K562 (cell line): Measurements from ENCODE around the gene DNMT1. TPM values are rescaled to one million over a fixed set of nuclear protein-coding genes. Genes with fewer than 3 reads are reported as not detected.

Experiments
- ATAC-seq: fragments of 200-7000 bp; cut with Tn5 transposase; 3 replicates; pipeline ENCODE4 v1.9.1; 2020; ENCODE audit warnings: moderate library complexity
- BruUV-seq: library from RNA; stranded (reverse); fragments of 400-500 nt; replicated peaks from 2 replicates; lab custom pipeline; 2021; lab: Mats Ljungman, UMichigan
- CTCF ChIA-PET: fragments of 300-600 bp; formaldehyde crosslinking; extraction: SDS; loops from one replicate; lab custom pipeline; 2021; ENCODE audit warnings: low intra/inter-chr PET ratio; lab: Yijun Ruan, JAX
- POLR2A ChIA-PET: fragments of 300-600, 350-650 bp; sonication (Branson Sonifier 250); formaldehyde crosslinking; extraction: SDS; loops from one replicate; lab custom pipeline; 2021; ENCODE audit warnings: antibody characterized with exemption, inconsistent platforms; lab: Yijun Ruan, JAX
- DNase-seq, 4 experiments: peaks; one replicate each; pipeline versions ENCODE4 v3.0.0 to v3.0.0-alpha.2; 2011 to 2018; ENCODE audit warnings: low spot score in 3 of 4, mixed read lengths in 3 of 4; ENCODE audit errors: extremely low read depth in 1 of 4
- FAIRE-seq: peaks from 2 replicates; lab custom pipeline; 2011; peaks lifted over from hg19 to GRCh38; lab: Jason Lieb, UNC
- H2AFZ ChIP-seq: 2 replicates; pipeline ENCODE4 v1.6.0; 2011; ENCODE audit warnings: low read depth, low read length, control low read depth, inconsistent platforms
- H3K27ac ChIP-seq: fragments of 200-600 bp; 3 replicates; pipeline ENCODE4 v1.8.0; 2011; ENCODE audit warnings: low read depth, mild to moderate bottlenecking, control low read depth, inconsistent platforms, low read length, moderate library complexity, mixed read lengths; ENCODE audit errors: extremely low read depth
- H3K27me3 ChIP-seq, 2 experiments: fragments of 300-600 bp in 1 of 2; 2 replicates in 1 of 2; 3 replicates in 1 of 2; pipeline versions ENCODE4 v1.6.0 to v1.8.0; 2011; ENCODE audit warnings: inconsistent platforms in 2 of 2, low read length in 2 of 2, mild to moderate bottlenecking in 1 of 2, mixed read lengths in 1 of 2, moderate library complexity in 1 of 2; ENCODE audit not compliant: control insufficient read depth in 2 of 2, insufficient read depth in 2 of 2
- H3K36me3 ChIP-seq: fragments of 300-600 bp; 3 replicates; pipeline ENCODE4 v1.8.0; 2011; ENCODE audit warnings: mild to moderate bottlenecking, low read length, inconsistent platforms; ENCODE audit not compliant: control insufficient read depth, insufficient read depth
- H3K4me1 ChIP-seq, 2 experiments: fragments of 200-600 bp in 1 of 2; replicated peaks in 1 of 2; 2 replicates in 1 of 2; 3 replicates in 1 of 2; pipeline versions ENCODE4 v1.5.1 to v1.8.0; 2011; ENCODE audit warnings: inconsistent platforms in 2 of 2, low read length in 2 of 2, mild to moderate bottlenecking in 1 of 2, mixed read lengths in 1 of 2, moderate library complexity in 1 of 2; ENCODE audit not compliant: control insufficient read depth in 2 of 2, insufficient read depth in 2 of 2
- H3K4me2 ChIP-seq: 2 replicates; pipeline ENCODE4 v1.6.1; 2011; ENCODE audit warnings: low read length, control low read depth, inconsistent platforms, mixed read lengths; ENCODE audit not compliant: insufficient read depth
- H3K4me3 ChIP-seq: fragments of 200-600 bp; sonication (generic), shearing (Covaris generic); 2 replicates; pipeline ENCODE4 v1.5.1; 2016; ENCODE audit warnings: control low read depth, inconsistent platforms
- H3K79me2 ChIP-seq: fragments of 200-600 bp; 3 replicates; pipeline ENCODE4 v1.8.0; 2011; ENCODE audit warnings: low read length, inconsistent platforms; ENCODE audit not compliant: control insufficient read depth, insufficient read depth
- H3K9ac ChIP-seq, 2 experiments: 2 replicates each; pipeline versions ENCODE4 v1.6.0 to v1.6.1; 2011; ENCODE audit warnings: low read depth in 2 of 2, low read length in 2 of 2, control low read depth in 1 of 2, inconsistent platforms in 1 of 2, mild to moderate bottlenecking in 1 of 2, mixed read lengths in 1 of 2; ENCODE audit not compliant: insufficient read depth in 1 of 2
- H3K9me1 ChIP-seq: one replicate; pipeline ENCODE4 v1.6.0; 2011; ENCODE audit warnings: inconsistent platforms, mild to moderate bottlenecking, low read length, moderate library complexity; ENCODE audit not compliant: control insufficient read depth, insufficient read depth
- H3K9me3 ChIP-seq: replicated peaks from 2 replicates; pipeline ENCODE4 v1.5.1; 2011; ENCODE audit warnings: low read depth, low read length, inconsistent platforms; ENCODE audit not compliant: control insufficient read depth, insufficient read depth
- H4K20me1 ChIP-seq: replicated peaks from 2 replicates; pipeline ENCODE4 v1.6.1; 2011; ENCODE audit warnings: low read length, inconsistent platforms, mixed read lengths; ENCODE audit not compliant: control insufficient read depth, insufficient read depth
- BHLHE40 ChIP-seq: IDR thresholded peaks from 2 replicates; pipeline ENCODE4 v1.6.1; 2011; ENCODE audit warnings: low read length, improper control_type of control experiment
- RHOXF2B ChIP-seq: fragments of 250-450 bp; sonication (Bioruptor Pico); conservative IDR thresholded peaks from 2 replicates; pipeline ENCODE4 v1.5.1; 2021
- RUNX1 ChIP-seq: sonication (generic); IDR thresholded peaks from 2 replicates; pipeline ENCODE4 v1.6.1; 2016; ENCODE audit warnings: antibody characterized with exemption, low read depth
- SMAD3 ChIP-seq: fragments of 450-650 bp; formaldehyde crosslinking; conservative IDR thresholded peaks from 2 replicates; pipeline ENCODE4 v1.4.0; 2020; ENCODE audit warnings: mild to moderate bottlenecking
- TCFL5 ChIP-seq: fragments of 250-450 bp; sonication (Bioruptor Pico); conservative IDR thresholded peaks from 2 replicates; pipeline ENCODE4 v1.6.1; 2021; ENCODE audit warnings: mild to moderate bottlenecking, moderate library complexity, matching md5 sums
- ZNF23 ChIP-seq: fragments of 250-450 bp; sonication (Bioruptor Pico); IDR thresholded peaks from 2 replicates; pipeline ENCODE4 v1.4.0; 2020; ENCODE audit warnings: mild to moderate bottlenecking
- ZNF668 ChIP-seq: fragments of 250-450 bp; sonication (Bioruptor Pico); IDR thresholded peaks from 2 replicates; pipeline ENCODE4 v1.8.0; 2022; ENCODE audit warnings: mild to moderate bottlenecking, inconsistent platforms
- WGBS: fragments of 100-300 bp; shearing (Covaris generic); methylation state at CpG from one replicate; pipeline ENCODE4 v1.1.6; 2016; ENCODE audit warnings: low coverage, mixed read lengths; ENCODE audit not compliant: insufficient coverage; ENCODE audit errors: missing lambda C conversion rate; 5-methylcytosine and 5-hydroxymethylcytosine counted together
- in situ Hi-C: fragments of 300-500 bp; cut with MboI; formaldehyde crosslinking; loops from 4 replicates; pipeline ENCODE4 v1.15.0; 2018; ENCODE audit warnings: inconsistent platforms, mixed read lengths
- intact Hi-C: fragments of 100-400 bp; cut with micrococcal nuclease; formaldehyde crosslinking; loops from 2 replicates; pipeline ENCODE4 v1.14.2; 2022
- polyA plus RNA-seq, 8 experiments: library from polyadenylated mRNA; depleted of rRNA in 4 of 8; stranded (reverse) in 5 of 8; unstranded in 3 of 8; fragments of >200 nt; fragmentation: Nextera tagmentation in 2 of 8; fragmentation: Illumina TruSeq in 1 of 8; extraction: Ambion mirVana in 2 of 8; extraction: Trizol in 1 of 8; gene quantifications; 2 replicates each; pipeline versions ENCODE4 v1.2.1 to v1.2.3, GENCODE V29; 2011 to 2014; ENCODE audit warnings: inconsistent platforms in 1 of 8, missing spikeins in 1 of 8
- total RNA-seq, 7 experiments: library from RNA; depleted of rRNA in 6 of 7; stranded (reverse); fragments of >200 nt in 6 of 7; fragmentation: Illumina TruSeq in 2 of 7; extraction: Trizol in 2 of 7; gene quantifications; 2 replicates each; pipeline versions ENCODE4 v1.2.1 to v1.2.3, GENCODE V29; 2011 to 2021; ENCODE audit warnings: low replicate concordance in 1 of 7
- TF ChIP-seq, protein P1 (sequence below): fragments of 250-450 bp; sonication (Bioruptor Pico); IDR thresholded peaks from 2 replicates; pipeline ENCODE4 v1.8.0; 2022; ENCODE audit warnings: moderate library complexity, mild to moderate bottlenecking, inconsistent platforms
- TF ChIP-seq, protein P2 (sequence below): sonication (generic); formaldehyde crosslinking; IDR thresholded peaks from 2 replicates; pipeline ENCODE4 v1.8.0; 2022; ENCODE audit warnings: mild to moderate bottlenecking, missing genetic modification reagents
- TF ChIP-seq, protein P3 (sequence below), 2 experiments: IDR thresholded peaks in 1 of 2; conservative IDR thresholded peaks in 1 of 2; 2 replicates each; pipeline ENCODE4 v1.6.1; 2016; ENCODE audit warnings: low read depth in 2 of 2, mild to moderate bottlenecking in 1 of 2, missing compliant biosample characterization in 1 of 2, missing genetic modification characterization in 1 of 2, moderate library complexity in 1 of 2

The DNMT1 gene
- total and polyA plus RNA-seq, 9 of the 15 experiments (the other 6 are each of a cell fraction or from before 2014, with no cell fraction given): 80.1 to 271 (median 121) TPM

DNA sequence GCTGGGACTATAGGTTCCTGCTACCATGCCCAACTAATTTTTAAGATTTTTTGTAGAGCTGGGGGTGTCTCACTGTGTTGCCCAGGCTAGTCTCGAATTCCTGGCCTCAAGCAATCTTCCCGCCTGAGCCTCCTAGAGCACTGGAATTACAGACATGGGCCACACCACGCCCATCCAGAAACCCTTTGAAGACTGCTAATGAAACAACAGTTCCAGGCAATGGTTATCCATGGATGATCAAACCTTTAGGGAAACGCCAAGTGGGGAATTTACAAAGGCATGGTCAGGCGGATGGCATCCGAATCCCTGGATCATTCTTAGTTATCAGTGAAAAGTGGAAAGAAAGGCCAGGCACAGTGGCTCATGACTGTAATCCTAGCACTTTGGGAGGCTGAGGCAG, 16.9 kb upstream of the DNMT1 start:
- ChIA-PET POLR2A (no interaction called here), CTCF (no interaction called here)
- Histone ChIP-seq H3K36me3 (no peaks in the 10 kb centered on the region), H3K9ac (no peak overlapping the region), H3K79me2 (no peaks in the 10 kb centered on the region), H3K27me3 (peaks cover 0 to 5% of the 10 kb centered on the region in 2 experiments; a peak in 3 of 5 replicates), H3K9me1 (no peaks in the 10 kb centered on the region), H3K27ac (no peak overlapping the region), H3K4me2 (no peak overlapping the region), H4K20me1 (no peaks in the 10 kb centered on the region), H3K4me1 (no peaks in the 10 kb centered on the region; a peak in 1 of 5 replicates), H3K4me3 (no peak overlapping the region), H2AFZ (no peak overlapping the region), H3K9me3 (peaks cover 5% of the 10 kb centered on the region)
- WGBS: 9% methylated on average over 6 of the region's 6 CpGs
- ATAC-seq (no peak), DNase-seq (no peak), FAIRE-seq (no peak)
- no TSS peak for BruUV-seq
- intact Hi-C loops (no loop called here), in situ Hi-C loops (no loop called here)
- TF ChIP-seq ZNF668 (no peak), TCFL5 (CRISPR knock-in tag) (no peak), SMAD3 (CRISPR knock-in tag) (no peak), ZNF23 (no peak), RHOXF2B (CRISPR knock-in tag) (no peak), BHLHE40 (no peak), RUNX1 (no peak)
- TF ChIP-seq, protein P1, sequence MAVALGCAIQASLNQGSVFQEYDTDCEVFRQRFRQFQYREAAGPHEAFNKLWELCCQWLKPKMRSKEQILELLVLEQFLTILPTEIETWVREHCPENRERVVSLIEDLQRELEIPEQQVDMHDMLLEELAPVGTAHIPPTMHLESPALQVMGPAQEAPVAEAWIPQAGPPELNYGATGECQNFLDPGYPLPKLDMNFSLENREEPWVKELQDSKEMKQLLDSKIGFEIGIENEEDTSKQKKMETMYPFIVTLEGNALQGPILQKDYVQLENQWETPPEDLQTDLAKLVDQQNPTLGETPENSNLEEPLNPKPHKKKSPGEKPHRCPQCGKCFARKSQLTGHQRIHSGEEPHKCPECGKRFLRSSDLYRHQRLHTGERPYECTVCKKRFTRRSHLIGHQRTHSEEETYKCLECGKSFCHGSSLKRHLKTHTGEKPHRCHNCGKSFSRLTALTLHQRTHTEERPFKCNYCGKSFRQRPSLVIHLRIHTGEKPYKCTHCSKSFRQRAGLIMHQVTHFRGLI: no peak
- TF ChIP-seq, protein P2, sequence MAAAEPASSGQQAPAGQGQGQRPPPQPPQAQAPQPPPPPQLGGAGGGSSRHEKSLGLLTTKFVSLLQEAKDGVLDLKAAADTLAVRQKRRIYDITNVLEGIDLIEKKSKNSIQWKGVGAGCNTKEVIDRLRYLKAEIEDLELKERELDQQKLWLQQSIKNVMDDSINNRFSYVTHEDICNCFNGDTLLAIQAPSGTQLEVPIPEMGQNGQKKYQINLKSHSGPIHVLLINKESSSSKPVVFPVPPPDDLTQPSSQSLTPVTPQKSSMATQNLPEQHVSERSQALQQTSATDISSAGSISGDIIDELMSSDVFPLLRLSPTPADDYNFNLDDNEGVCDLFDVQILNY (CRISPR knock-in tag): no peak
- TF ChIP-seq, protein P3, sequence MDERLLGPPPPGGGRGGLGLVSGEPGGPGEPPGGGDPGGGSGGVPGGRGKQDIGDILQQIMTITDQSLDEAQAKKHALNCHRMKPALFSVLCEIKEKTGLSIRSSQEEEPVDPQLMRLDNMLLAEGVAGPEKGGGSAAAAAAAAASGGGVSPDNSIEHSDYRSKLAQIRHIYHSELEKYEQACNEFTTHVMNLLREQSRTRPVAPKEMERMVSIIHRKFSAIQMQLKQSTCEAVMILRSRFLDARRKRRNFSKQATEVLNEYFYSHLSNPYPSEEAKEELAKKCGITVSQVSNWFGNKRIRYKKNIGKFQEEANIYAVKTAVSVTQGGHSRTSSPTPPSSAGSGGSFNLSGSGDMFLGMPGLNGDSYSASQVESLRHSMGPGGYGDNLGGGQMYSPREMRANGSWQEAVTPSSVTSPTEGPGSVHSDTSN (CRISPR knock-in tag; IDR thresholded peaks at IDR 0.05; ENCODE audit: low read depth): no peak
- TF ChIP-seq, protein P3 (tag; conservative IDR thresholded peaks at IDR 0.05; ENCODE audit: low read depth): no peak
